GM20431 (cell line): ENCODE data around the gene COPS6.

Source experiments
- in situ Hi-C: fragments of 300-500 bp; cut with MseI, MboI; formaldehyde crosslinking; loops from one replicate; pipeline ENCODE4 v1.15.0; 2020; ENCODE audit warnings: low sequenced_read_pairs; ENCODE audit not compliant: unreplicated experiment

The COPS6 gene

DNA sequence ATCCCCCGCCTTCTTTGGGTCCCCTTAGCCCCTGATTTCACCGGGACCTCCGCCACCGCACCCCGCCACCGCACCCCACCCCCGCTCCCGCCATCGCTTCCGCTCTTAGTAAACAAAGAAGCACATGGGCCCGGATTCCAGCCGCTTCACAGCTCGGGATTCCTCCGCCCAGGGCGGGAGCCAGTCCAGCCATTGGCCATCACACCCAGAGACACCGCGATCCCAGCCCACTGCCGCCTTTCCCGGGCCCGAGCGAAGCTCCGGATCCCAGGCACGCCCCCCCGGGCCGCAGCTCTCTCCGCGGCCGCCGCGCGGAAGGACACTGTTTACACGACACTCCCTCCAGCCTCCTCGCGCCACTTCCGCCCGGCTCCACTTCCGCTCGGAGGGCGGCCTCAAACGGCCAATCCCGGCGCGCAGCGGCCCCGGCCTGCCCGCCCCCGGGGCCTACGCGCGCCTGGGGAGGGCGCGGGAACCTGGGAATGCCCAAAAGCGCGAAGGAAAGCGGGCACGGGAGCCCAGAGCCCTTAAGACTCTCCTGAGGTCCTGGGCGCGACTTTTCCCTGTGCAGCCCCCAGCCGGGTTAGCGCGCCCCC, 11.7 kb downstream of the COPS6 start:
- in situ Hi-C loops = no loop called here

DNA sequence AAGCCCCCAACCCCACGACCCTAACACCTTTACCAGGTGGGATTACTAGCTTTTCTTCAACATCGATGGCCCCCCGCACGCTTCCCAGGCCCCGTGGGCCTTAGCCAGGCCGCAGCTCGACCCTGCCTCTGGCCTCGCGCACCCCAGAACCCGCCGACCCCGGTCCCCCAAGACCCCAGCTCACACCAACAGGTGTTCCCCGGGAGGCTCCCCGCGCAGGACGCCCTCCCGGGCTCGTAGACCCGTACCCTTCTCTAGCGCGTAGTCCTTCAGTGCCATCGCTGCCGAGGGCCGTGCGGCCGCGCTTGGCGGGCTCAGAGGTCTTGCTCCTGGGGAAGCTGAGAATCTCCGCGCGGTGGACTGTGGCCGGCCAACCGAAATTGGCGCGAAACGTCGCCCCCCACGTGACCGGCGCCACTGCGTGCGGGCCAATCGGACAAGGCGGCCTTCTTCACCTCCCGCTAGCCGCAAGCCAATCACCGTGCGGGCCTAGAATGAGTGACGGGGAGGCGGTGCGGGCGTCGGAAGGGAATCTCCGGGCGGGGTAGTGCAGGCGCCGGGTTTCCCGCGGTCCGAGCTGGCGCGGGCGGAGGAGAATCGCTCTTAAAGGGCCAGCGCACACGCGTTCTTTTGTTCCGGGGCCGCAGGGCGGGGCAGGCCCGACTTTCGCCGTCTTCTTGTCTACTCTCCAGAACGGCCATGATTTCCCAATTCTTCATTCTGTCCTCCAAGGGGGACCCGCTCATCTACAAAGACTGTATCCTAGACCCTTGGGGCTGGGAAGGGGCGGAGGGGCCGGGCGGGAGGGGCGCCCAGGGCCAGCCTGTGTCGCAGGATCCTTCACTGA, 12.5 kb downstream of the COPS6 start, which contains the start of the genes AP4M1 and MCM7:
TSS of gene AP4M1 (plus strand) at position 628 of the 847 bp plus-strand sequence. CDS start at position 700, 72 bp downstream.
TSS of gene MCM7 (minus strand) at position 382 of the 847 bp plus-strand sequence. CDS start at position 279, 103 bp downstream.
- in situ Hi-C loops = no loop called here

DNA sequence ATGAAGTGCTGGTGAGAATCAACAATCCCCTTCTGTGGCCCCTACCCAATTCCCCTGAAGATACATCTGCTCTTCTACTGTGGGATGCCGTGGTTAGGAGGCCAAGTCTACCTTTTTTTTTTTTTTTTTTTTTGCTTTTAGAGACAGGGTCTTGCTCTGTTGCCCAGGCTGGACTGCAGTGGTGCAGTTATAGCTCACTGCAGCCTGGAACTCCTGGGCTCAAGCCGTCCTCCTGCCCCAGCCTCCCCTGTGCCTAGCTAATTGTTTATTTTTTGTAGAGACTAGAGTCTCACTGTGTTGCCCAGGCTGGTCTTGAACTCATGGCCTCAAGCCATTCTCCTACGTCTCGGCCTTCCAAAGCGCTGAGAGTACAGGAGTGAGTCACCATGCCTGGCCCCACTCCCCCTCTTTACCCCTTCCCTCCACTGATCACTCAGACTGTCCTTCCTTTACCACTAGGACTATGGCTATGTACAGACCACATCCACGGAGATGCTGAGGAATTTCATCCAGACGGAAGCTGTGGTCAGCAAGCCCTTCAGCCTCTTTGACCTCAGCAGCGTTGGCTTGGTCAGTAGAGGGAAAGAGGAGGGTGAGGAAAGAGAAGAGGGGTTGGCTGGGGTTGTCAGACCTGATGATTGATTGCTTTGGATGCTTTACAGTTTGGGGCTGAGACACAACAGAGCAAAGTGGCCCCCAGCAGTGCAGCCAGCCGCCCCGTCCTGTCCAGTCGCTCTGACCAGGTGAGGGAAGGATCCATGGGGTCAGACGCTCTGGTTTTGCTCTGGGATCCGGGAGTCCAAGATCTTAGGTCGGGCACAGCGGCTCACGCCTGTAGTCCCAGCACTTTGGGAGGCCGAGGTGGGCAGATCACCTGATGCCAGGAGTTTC, 14.4 kb downstream of the COPS6 start:
- in situ Hi-C loops = no loop called here

GRCh38 chr7:100105534-100105933, 16.8 kb downstream of the COPS6 start:
- in situ Hi-C loops = no loop called here

DNA sequence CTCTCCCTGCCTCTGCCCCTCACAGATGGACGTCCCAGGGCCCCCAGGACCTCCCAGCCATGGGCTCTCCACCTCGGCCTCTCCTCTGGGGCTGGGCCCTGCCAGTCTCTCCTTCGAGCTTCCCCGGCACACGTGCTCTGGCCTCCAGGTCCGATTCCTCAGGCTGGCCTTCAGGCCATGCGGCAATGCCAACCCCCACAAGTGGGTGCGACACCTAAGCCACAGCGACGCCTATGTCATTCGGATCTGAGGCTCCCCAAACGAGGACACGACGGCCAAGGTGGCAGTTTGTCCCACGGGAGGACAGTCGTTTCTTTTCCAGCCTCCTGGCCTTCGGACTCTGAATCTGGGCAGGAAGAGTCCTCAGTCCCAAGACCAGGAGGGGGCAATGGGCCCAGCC, 17.9 kb downstream of the COPS6 start:
- in situ Hi-C loops = no loop called here

- in situ Hi-C loops = no loop called here
Measured at GRCh38 chr7:100107125-100107737, 18.5 kb downstream of the COPS6 start.

DNA sequence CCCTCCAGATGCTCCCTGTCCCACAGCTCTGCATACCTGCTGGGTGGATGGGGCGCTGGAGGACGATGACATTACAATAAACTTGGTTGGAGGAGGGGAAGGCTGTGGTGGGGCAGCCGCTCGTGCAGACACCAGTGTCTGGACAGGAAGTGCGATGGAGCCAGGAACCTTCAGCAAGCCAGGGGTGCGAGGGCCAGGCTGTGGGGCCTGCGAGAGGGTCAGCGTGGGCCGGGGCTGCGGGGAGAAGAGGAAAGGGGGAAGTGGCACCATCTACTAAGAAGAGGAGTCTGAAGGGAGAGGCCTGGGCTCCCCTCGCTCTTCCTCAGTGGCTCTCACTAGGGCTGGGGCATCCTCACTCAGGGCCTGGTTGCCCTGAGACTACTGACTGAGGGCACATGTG, 19.1 kb downstream of the COPS6 start:
- in situ Hi-C loops = no loop called here

DNA sequence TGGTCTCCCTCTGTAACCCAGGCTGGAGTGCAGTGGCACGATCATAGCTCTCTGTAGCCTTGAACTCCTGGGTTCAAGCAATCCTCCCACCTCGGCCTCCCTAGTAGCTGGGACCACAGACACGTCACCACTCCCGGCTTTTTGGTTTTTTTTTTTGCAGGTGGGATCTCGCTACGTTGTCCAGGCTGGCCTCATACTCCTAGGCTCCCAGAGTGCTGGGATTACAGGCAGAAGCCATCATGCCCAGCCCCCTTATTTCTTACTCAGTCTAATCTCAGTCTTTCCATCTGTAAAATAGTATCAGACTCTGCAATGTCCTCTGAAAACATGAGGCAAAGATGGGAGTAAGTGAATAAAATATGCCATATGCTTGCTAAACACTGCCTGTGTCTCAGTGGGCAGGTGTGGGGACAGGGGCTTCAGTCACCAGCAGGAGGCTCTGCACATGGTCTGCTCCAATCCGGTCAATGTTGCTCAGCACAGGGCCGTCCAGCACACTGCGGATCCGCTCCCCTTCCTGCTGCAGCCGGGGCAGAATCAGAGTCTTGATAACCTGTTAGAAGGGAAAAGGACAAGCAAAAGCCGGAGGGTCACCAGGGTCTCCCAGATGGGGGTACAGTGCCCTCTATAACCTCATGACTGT, 20.9 kb downstream of the COPS6 start:
- in situ Hi-C loops = no loop called here

- in situ Hi-C loops = no loop called here
Measured at GRCh38 chr7:100111156-100111555, 22.4 kb downstream of the COPS6 start.

- in situ Hi-C loops = no loop called here
Measured at GRCh38 chr7:100111914-100112313, 23.1 kb downstream of the COPS6 start.

DNA sequence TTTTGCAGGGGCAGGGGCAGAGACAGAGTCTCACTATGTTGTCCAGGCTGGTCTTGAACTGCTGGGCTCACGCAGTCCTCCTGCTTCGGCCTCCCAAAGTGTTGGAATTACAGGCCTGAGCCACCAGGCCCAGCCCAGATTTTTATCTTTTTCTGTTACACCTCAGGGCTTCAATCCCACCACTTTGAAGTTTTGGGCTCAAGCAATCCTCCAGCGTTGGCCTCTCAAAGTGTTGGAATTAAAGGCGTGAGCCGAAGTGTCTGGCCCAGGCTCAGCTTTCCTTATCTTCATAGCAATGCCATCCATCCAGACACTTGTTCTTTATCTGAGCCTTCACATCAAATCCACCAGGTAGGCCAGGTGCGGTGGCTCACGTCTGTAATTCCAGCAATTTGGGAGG, 26.3 kb downstream of the COPS6 start:
- in situ Hi-C loops = no loop called here

DNA sequence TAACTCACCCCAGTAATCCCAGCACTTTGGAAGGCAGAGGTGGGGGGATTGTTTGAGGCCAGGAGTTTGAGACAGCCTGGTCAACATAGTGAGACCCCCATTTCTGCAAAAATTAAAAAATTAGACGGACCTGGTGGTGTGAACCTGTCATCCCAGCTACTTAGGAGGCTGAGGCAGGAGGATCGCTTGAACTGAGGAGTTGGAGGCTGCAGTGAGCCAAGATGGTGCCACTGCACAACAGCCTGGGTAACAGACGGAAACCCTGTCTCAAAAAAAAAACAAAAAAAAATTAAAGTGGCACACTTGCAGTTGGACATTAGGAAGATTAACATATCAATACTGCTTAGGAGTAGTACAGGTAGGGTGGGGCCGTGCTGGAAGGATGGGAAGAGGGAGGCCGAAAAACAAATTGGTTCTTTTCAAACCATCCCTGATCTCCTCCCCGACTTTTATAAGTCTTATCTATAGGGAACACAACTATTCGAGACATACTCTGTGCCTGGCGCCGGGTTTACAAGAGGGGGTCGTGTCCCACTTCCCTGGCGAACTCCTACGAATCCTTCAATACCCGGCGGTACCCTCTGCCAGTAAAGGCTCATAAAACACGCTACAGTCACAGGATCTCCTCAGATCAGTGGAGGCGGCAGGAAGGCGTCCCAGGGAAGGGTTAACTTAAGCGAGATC, 29.8 kb downstream of the COPS6 start:
- in situ Hi-C loops = no loop called here

DNA sequence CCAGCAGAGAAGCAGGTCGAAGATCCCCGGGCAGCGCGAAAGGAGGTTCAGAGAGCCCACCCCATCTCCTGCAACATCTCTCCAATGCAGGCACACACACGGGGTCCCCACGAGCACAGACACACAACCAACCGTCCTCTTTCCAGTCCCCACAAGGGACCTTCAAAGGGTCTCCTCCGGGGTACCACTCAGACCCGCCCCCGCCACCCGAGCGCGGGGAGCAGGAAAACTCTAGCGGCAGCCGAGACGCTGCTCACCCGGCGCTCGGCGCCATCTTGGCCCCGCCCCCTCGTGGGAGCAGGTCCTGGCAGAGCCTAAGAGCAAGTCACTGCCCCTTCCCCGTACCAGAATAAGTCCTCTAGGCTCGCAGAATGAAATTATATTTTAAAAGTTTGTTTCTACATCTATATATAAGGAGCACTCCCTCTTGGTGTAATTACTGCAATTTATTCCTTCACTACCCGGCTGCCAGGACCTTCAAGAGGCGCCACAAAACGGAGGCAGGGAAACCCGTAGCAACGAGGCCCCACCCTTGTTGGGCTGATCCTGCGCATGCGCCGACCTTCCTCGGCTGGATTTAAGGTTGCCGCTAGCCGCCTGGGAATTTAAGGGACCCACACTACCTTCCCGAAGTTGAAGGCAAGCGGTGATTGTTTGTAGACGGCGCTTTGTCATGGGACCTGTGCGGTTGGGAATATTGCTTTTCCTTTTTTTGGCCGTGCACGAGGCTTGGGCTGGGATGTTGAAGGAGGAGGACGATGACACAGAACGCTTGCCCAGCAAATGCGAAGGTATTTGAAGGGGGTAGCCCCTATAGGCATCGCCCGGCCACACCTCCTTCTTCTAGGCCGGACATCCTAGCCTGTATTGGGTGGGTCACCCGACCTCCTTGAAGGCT, 30.6 kb downstream of the COPS6 start, which contains the start of the genes CNPY4 and TAF6:
TSS of gene CNPY4 (plus strand) at position 563 of the 898 bp plus-strand sequence. CDS start at position 674, 111 bp downstream.
TSS of gene TAF6 (minus strand) at position 287 of the 898 bp plus-strand sequence. CDS start 5,149 bp downstream, outside the sequence.
- in situ Hi-C loops = no loop called here

GRCh38 chr7:100119970-100120732, 31.4 kb downstream of the COPS6 start:
- in situ Hi-C loops = no loop called here

DNA sequence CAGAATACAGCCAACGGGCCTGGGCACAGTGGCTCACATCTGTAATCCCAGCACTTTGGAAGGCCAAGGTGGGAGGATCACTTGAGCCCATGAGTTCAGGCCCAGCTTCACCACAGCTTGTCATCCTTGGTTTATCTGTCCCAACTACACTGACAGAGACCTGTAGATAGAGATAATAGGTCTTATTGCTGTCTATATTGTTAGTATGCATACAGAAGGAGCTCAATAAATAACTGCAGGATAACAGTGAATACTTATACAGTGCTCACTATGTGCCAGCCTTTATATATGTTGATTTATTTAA, 31.9 kb downstream of the COPS6 start:
- in situ Hi-C loops = no loop called here

GRCh38 chr7:100122067-100122466, 33.3 kb downstream of the COPS6 start:
- in situ Hi-C loops = no loop called here

GRCh38 chr7:100122568-100122967, 33.8 kb downstream of the COPS6 start:
- in situ Hi-C loops = no loop called here
